Fibroblast of lung (primary cell): ENCODE data around the gene SLC2A14.

ENCODE experiments used
- CTCF ChIP-seq, 2 donors: IDR thresholded peaks in 1 of 2; conservative IDR thresholded peaks in 1 of 2; 1 replicate in 1 of 2; 2 replicates in 1 of 2; pipeline ENCODE4 v1.5.1; 2011 to 2012; ENCODE audit warnings: low read length in 2 of 2, control low read depth in 1 of 2, inconsistent platforms in 1 of 2, low read depth in 1 of 2, mild to moderate bottlenecking in 1 of 2
- EZH2 ChIP-seq: IDR thresholded peaks from 2 replicates; pipeline ENCODE4 v1.5.1; 2012; ENCODE audit warnings: low read length, control low read depth, mild to moderate bottlenecking; ENCODE audit errors: missing control alignments

- TF ChIP-seq CTCF (conservative IDR thresholded peaks at IDR 0.05 in 1 of 2, IDR thresholded peaks at IDR 0.05 in 1 of 2; ENCODE audit: low read depth in 1 of 2, low read length in 2 of 2): no peak
- no peak for TF ChIP-seq EZH2
Observed at GRCh38 chr12:7905071-7905470, 32.4 kb upstream of the SLC2A14 start.
